ENCODE results near the gene SOD3.

GRCh38 chr4:24770667-24771066 is 24.7 kb upstream of the SOD3 start:
- TF ChIP-seq CTCF (IDR thresholded peaks at IDR 0.05) = no peak
- TF ChIP-seq POLR2A (IDR thresholded peaks at IDR 0.05) = no peak
- TF ChIP-seq EP300 (IDR thresholded peaks at IDR 0.05) = no peak
- no peak for TF ChIP-seq POLR2AphosphoS5 (IDR thresholded peaks at IDR 0.05)

Measured in sigmoid colon (tissue), 4 donors.